A673 (cell line): ENCODE measurements around the gene LRRN2.

Experiments
- CTCF ChIP-seq: fragments of 300-800, 200-600 bp; sonication (generic); conservative IDR thresholded peaks from 2 replicates; pipeline ENCODE4 v1.5.1; 2017; ENCODE audit warnings: low read depth, mild to moderate bottlenecking, antibody characterized with exemption, low read length, moderate library complexity, mixed read lengths
- EZH2 ChIP-seq: fragments of 200-600 bp; sonication (generic); IDR thresholded peaks from 2 replicates; pipeline ENCODE4 v1.6.1; 2017; ENCODE audit warnings: borderline replicate concordance, low read depth, mild to moderate bottlenecking, mixed read lengths, antibody characterized with exemption, low read length; ENCODE audit not compliant: poor library complexity, severe bottlenecking

- 0 out of 2 replicates have a peak, but pooled peaks have one; percentile 14 for TF ChIP-seq CTCF
- TF ChIP-seq EZH2, result no peak
Measured at GRCh38 chr1:204677864-204678263, 7.7 kb downstream of the LRRN2 start.
